Daoy (cell line): Measurements from ENCODE around the gene NEK3. TPM values are rescaled to one million over a fixed set of nuclear protein-coding genes. Genes with fewer than 3 reads are reported as not detected.
A peak's percentile ranks its signal among the peaks of the same experiment; 100 is the strongest.
"Not testable (repeated sequence)": the region's sequence is repeated elsewhere in the genome, so short reads cannot be mapped to it uniquely, and the experiment has no call there.

Experiments used
- DNase-seq: peaks from one replicate; pipeline ENCODE4 v3.0.0-alpha.2; 2015; ENCODE audit warnings: low read depth
- total RNA-seq: library from RNA; depleted of rRNA; stranded (reverse); fragments of >200 nt; shearing (Covaris generic); gene quantifications from 2 replicates; pipeline ENCODE4 v1.2.3, GENCODE V29; 2014

NEK3 gene
- total RNA-seq, 1 experiment from 2014 or later, result 17.1 TPM

DNA sequence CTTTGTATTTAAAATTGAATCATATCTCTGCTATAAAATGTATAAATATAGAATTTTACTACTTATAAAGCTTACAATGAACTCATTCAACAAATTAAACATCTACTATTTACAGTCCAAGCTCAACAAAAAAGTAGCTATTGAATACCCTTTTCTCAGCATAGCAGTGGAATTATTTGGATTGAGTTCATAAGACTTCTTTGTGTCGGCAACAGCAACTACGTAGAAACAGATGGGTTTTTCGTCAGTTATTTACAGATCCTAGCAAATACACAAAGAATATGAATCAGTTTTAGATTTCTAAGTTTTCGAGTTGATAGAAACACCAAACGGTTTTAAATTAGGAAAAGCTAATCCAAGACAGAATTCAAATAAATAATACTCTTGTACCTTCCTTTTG, 10.4 kb upstream of the NEK3 start:
- no peak for DNase-seq

DNA sequence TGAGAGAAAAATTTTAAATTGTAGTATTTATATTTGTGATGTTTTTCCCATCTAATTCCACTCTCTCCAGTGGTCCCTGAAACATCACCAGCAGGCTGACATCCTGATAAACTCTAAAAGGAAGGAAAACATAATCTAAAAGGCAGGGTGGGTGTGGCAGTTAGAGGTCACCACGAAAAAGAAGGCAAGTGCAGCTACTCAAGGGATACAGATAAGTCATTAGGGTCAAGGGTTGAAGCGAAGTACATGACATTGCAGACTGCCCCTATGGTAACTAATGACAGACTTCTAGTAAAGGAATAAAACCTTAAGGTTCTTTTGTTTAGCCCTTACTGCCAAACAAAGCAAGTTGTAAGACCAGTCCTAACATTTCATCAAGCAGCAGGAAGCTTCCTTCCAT, 6.0 kb upstream of the NEK3 start:
- no peak for DNase-seq

DNA sequence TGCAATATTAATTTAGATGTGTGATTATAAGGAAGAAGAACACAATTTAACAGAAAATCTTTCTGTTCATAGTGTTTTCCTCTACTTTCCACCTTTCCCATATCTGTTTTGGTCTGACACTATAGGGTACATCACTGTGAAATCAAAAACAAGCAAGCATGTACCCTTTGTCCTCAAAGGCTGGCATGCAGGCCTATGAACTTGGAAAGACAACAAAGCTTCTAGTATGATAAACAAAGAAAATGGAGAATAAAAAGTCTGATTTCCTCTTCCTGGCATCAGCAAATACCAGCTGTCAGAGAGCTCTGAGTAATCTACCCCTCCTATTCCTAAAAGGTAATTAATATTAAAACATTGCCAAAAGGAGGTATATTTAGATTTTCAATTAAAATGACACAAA, 5.6 kb upstream of the NEK3 start:
- no peak for DNase-seq

DNA sequence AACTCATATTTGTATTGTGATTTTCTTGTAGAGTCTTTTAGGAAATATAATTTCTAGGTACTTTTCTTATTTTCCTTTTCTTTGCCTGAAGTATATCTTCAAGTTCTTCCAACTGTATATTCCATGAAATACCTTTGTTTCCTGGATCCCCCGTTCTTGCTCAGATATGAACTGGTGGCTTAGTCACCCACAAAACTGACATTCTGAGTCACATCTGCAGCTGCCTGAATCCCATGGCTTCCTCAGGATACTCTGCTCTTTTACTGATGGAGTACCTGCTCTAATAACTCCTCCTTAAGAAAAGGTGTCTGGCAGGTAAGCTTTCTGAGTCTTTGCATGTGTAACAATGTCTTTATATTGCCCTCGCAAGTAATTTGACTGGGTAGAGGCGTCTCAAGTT, 4.5 kb upstream of the NEK3 start:
- not testable (repeated sequence) for DNase-seq

DNA sequence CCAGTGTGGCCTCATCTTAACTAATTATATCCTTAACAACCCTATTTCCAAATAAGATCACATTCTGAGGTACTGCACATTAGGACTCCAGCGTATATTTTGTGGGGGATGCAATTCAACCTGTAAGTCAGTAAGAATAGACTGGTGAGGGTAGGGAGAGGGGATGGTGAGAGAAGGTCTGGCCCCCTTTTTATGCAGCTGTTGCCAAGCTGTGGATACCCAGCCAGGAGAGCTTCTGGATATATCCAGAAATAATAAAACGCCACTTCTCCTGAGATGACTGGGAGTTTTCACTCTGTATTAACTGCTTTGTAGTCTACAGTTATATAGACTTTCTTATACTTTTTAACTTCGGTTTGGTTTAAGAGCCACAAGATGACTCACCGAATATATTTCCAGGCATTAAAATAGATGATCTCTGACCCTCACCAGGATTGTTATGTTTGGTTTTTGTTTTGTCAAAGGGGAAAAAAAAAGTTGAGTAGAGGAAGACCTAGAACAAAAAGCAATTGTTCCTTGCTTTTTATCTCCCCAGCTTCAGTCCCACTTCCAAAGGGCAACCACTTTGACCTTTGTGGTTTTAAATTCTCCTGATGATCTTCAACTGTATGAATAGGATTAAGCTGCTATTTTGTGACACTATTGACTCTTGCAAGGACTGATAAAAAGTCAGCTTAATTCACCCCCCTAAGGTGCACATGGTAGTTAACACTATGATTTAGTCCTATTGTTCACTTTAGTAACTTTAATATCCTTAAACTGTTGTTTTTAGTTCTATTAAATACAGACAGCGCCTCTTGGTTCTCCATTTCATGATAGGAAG, 3.1 kb upstream of the NEK3 start:
- DNase-seq, result no peak

DNA sequence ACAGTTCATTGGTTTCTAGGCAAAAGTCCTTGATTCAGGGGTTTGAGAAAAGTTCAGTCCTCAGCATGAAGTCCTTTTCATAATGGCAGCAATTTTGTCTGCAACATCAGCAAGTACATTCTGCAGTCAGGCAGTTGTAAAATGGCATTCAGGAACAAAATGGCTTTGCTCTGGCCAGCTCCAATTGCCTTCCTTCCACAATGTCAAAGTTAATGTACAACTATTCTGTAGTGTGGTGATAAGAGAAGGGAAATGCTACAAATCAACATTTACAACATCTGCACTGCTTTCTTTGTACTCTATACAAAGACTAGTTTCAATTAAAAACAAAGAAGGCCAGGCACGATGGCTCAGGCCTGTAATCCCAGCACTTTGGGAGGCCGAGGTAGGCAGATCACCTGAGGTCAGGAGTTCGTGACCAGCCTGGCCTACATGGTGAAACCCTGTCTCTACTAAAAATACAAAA, 1.8 kb upstream of the NEK3 start:
- no peak for DNase-seq

DNA sequence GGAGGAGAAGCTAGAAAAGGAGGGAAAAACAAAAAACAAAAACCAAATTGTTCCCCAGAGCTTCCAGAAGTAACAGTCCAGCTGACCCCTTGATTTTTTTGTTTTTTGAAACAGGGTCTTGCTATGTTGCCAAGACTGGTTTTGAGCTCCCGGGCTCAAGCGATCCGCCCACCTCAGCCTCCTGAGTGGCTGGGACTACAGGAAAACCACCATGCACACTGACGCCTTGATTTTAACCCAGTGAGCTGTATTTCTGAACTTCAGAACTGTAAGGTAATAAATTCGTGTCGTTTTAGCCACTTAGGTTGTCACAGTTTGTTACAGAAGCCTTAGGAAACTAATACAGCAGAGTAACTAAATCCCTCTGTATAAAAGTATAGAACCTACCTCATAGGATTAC, 1.1 kb upstream of the NEK3 start:
- DNase-seq, result no peak

DNA sequence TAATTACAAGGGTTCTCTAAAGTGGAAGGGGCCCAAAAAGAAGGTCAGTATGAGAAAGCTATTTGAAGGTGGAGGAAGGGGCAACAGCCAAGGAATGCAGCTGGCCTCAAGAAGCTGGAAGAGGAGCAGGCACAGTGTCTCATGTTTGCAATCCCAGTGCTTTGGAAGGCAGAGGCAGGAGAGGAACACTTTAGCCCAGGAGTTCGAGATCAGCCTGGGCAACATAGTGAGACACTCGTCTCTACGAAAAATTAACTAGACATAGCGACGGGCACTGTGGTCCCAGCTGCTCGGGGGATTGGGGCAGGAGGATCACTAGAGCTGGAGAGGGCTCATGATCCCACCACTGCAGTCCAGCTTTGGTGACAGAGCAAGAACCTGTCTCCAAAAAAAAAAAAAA, 656 bp upstream of the NEK3 start:
- DNase-seq, result no peak

DNA sequence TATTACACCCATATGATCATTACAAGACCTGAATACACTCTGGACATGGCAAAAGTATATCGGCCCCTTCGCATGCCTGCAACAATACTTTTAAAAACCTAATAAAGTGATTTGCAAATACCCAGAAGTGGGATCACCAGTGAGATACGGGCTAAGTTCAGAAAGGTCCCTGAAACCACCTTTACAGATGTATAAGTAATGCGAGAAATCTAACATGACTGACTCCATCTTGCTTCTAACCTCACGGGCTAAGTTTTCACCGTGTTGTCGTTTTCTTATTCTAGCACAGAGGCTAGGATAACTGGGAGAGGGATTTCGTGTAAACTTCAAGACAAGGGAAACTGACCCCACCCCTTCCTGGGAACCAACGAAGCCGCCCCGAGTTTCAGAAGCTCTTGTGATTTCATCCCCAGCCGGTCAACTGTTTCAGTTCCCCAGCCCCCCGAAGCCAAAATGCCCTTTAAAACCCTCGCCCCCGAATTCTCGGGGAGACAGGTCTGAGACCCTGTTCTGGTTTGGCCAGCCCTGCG, 703 bp downstream of the NEK3 start:
- DNase-seq, result peak; percentile 22

DNA sequence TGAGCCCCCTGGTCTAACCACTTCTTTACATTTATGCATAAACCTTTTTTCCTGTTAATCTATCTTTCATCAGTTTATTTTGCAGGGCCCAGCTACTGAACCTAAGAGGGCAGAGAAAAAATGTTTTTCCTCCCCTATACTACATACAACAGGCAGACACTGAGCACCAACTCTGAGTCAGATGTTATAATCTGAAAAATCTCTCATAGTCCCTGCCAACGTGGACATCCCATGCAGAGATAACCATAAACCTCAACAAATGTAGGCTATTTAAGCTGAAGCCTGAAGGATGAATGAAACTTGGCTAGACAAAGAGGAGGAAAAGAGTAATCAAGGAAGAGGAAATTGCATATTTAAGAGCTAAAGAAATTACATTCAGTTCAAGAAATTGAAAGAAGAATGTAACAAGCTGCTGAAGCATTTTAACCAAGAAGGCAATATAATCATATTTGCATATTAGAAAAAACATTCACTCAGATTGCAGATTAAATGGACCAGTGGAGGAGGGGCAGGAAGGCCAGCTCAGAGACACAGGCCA, 2.6 kb downstream of the NEK3 start:
- no peak for DNase-seq

DNA sequence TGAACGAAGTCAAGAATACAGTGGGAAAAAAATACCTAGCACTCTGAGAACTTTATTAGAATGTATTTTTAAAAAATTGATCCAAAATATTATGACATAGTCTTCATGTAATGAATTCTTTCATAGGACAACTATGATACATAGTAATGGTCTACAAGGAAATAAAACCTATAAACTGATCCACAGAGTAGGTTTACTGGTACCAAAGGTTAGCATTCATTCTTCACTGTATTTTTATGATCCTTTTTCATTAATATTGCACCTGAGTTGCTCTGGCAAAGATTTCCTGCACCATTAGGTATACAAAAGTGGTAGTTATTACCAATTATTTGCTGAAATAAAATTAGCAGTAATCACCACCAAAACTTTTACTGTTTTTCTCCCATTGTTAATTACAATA, 4.2 kb downstream of the NEK3 start:
- no peak for DNase-seq

DNA sequence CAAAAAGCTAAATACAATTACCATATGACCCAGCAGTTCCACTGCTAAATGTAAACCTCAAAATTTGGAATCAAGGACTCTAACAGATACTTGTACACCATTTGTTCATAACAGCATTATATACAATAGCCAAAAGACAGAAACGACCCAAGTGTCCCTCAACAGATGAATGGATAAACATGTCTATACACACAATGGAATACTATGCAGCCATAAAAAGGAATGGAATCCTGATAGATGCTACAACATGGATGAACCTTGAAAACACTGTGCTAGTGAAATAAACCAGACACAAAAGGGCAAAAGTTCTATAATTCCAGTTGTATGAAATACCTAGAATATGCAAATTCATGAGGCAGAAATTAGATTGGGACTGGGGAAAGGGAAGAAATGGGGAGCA, 12.2 kb downstream of the NEK3 start:
- DNase-seq, result no peak

DNA sequence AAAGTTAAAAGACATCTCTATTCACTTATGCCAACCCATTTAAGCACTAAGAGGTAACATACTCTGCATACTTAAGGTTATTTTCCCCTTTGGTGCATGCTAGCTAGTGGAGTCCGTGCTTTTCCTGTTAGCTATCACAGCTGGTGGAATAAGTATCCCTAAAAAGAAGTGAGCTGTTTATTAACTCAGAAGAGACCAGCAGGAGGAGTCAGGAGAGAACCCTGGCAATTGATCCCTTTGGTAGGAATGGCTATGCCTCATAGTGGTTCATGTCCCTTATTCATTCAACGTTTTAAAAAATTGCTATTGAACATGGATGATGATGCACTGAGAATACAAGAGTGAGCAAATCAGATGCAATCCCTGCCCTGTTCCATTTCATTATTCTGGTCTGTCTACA, 18.1 kb downstream of the NEK3 start:
- DNase-seq, result no peak

DNA sequence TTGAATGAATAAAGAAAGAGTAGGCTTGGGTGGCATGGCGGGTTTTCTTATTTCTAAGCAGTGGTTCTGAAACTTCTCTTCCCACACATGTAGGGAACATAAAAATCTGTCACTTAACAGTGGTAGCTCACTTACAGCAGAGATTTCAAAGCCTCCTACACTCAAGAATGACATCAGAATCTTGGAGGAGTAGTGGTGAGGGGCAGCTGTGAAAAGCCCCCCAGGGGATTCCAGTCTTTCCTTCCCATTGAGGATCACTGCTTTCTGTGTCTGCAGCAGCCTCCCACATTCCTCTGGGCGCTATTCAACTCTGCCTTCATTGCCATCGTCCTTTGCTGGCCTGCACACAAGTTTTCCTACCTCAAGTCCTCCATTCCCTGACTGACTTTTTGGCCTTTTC, 21.9 kb downstream of the NEK3 start:
- no peak for DNase-seq

DNA sequence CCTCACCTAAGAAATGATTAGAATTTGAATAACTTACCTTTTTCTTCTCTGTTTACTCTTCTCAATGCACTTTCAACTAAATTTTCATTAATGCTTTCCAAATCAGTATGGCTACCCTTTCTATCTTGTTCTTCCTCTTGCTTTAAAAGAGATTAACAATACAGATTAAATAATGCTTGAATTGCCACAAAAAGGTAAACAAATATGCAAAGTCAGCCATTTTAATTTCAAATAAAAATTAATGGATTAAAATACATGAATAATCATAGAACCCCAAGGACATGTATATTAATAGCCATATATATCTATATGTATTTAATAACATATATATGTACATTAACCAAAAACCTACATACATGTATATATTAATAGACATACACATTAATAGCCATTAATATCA, 22.6 kb downstream of the NEK3 start:
- DNase-seq, result no peak

DNA sequence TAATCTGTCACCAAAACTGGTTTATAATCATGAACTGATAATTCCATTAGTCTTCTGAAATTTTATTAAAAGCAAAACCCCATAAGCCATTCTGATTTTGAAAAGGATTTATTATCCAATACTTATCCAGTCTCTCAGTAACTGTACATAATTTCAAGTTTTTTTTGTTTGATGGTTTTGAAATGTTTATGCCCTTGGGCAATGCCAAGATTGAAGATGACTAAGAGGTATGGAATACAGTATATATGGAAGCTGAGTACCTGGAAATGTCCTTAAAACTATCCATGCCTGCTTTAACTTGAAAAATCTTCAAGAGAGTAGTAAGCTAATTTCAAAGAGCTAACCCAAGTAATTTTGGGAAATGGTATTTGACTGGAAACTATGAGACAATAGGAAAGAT, 28.8 kb downstream of the NEK3 start:
- DNase-seq, result no peak

DNA sequence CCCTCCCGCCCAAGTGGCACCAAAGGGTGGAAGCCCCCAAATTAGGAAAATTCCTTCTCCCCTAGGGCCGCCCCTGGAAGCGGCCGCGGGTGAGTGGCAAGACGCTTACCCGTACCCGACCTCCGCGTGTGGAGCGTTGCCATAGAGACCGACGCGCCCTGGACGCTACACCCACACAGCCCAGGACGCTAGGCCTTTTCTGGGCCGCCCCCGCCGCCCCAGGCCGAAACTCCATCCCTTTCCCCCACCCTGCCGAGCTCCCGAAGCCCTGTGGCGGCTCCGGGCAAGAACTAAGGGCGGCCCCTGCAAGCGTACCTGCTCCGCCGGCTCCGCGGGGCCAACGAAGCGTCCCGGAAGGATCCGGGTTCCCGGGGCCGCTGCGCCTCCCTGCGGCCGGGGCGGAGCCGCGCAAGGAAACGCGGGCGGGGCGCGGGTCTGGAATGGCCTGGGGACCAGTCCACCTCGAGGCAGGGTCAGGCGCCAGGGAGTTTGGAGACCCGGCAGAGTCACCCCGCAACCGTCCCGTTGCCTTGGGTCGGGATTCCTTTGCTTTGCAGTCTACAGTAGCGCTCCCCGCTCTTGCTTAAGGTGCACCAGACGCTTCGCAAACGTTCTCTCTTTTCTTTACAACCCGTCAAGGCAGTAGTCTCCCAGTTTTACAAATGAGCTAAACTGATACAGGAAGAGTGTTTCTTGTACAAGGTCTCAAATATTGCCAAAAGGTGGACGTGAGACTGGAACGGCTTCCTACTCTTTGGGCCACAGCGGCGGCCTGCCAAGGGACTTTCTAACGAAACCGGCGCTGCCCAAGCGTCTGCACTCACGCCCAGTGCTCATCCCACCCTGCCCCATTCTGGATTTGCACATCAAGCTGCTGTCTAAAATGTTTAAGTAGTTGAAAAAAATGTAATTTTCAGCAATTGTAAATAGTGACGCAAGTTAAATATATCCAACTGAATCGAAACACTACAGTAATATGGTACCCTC, 30.4 kb downstream of the NEK3 start, which contains the start of gene NEK5:
NEK5 (minus strand) TSS at position 360 of the 987 bp plus-strand sequence. CDS start 1,591 bp downstream, outside the sequence.
- DNase-seq, result peak; percentile 57

DNA sequence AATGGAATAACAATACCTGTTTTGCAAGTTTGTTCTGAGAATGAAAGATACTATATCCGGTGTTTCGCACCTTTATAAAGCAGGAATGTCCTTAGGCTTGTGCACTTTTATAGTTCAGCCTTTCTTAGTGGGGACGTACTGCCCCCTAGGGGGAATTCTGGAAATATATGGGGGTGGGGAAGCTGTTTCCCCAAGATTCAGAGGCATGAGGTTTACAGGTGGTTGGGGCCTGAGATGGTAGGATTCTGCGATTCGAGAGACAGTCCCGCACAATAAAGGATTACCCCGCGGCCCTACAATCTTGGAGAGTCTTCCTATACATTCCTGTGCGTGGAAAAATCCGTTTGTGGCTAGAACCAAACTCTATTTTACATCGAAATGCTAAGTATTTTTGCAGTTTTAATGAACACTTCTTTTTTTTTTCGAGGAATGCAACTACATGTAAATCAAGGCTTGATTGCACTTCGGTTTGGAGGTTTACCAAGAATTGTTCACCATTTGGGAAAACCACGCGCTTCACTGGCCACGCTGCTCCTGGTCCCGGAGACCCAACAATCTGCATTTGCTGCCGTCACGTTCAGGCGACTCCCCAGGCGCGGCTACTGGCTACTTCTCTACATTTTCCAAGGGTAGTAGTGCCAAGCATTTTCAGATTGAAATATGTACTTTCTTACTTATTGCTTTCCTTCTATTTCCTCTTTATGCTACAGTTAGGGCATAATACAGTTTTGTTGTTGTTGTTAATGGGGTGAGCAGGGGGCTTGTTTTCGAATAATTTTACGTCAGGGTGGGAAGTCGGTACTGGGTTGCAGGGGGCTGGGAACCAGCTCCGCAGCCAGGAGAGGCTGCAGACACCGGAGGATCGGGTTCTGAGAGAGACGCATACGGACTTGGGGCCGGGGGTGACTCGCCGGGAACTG, 31.4 kb downstream of the NEK3 start:
- DNase-seq, result peak; percentile 56

DNA sequence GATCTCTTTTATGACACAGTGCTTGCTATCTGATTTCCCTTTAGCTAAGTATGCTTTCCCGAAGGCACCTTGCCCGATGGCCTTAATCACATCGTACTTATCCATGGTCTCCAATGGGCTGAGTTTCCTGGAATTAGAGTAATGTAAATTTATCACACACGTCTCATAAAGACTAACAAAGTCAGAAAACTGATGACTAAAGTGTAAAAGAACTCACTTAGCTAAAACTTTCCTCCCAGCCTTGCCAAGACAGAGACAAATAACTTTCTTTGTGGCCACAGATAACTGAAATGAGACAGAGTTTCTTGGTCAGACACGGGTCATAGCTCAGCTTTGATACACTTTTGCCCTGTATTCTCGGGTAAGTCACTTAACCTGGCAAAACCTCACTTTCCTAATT, 32.0 kb downstream of the NEK3 start:
- no peak for DNase-seq

DNA sequence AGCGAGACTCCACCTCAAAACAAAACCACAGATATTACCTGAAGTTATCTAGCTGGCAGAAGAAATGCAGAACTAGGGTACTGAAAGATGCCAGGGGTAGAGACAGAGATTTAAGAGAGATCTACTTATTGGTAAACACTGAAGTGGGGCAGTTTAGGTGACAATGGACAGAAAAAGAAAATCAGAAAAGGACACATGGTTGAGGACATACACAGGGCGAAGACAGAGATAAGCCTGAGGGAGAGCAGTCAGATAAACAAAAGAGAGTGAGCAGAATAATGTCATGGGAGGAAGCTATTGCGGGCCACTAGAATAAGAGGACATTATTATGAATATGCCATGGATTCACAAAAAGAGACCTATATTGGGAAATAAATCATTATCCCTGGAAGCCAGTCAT, 33.9 kb downstream of the NEK3 start:
- no peak for DNase-seq

DNA sequence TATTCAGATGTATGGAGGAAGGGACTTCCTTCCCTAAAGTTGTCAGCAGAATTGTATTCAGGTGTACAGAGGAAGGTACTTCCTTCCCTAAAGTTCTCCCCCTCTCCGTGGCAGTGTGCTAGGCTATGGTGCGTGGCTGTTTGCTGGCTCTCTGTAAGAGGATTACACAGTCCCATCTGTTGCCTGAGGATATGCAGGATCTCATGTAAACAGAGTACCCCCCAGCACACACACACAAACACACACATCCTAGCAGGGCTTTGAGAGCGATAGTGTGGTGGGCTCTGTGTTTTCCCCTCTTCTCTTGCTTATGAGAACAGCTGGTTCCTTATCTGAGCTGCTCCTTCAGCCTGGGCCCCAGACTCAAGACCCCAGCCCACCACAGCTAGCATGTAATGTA, 40.8 kb downstream of the NEK3 start:
- no peak for DNase-seq
